ENCODE results near the gene BIN2.

- TF ChIP-seq POLR2AphosphoS5 (IDR thresholded peaks at IDR 0.05; ENCODE audit: borderline replicate concordance, low read depth, low read length) (no peak), EZH2 (IDR thresholded peaks at IDR 0.05) (no peak)
Measured at GRCh38 chr12:51322452-51322851, 1.5 kb downstream of the BIN2 start.
